Effector CD4-positive, alpha-beta T cell (primary cell): ENCODE results near the gene CASKIN1.
"Not testable (repeated sequence)": the region's sequence is repeated elsewhere in the genome, so short reads cannot be mapped to it uniquely, and the experiment has no call there.

Source experiments
- DNase-seq: peaks from one replicate; pipeline ENCODE4 v3.0.0-alpha.2; 2020

Gene CASKIN1

DNA sequence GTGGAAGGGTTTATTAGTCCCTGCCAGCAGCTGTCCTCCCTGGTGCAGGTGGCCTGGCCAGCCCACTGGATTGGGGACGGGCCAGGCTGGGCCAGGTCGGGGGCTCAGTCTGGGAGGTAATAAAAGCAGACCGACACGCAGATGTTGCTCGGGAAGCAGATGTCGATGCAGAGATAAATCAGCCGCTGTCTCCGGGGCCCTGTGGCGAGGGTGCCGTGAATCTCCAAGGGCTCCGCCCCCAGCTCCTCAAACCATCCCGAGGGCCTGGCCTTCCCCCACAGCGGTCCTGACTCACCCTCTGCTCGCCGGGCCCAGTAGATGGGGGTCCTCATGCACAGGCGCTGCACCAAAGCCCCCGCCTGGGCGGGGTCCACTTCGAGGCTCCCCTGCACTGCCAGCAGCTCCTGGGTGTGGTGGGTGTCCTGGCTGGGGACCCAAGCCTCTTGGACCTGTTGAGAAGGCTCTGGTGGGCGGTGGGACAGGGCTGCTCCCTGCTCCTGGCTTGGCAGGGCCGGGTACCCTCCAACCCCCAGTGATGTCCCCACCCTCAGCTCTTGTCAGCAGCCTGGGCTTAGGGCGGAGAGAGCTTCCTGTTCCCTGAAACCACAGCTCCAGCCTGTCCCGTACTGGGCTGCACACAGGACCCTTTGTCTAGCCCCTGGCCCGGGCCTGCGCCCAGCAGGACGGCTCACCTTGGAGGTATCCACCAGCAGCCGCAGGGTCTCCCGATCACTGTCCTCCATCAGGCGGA lies 13.0 kb upstream of the CASKIN1 start:
- DNase-seq = no peak

GRCh38 chr16:2208772-2209171 lies 12.4 kb upstream of the CASKIN1 start:
- DNase-seq = no peak

- DNase-seq = no peak
Observed at GRCh38 chr16:2208308-2208707, 11.9 kb upstream of the CASKIN1 start.

GRCh38 chr16:2207872-2208271 lies 11.5 kb upstream of the CASKIN1 start:
- DNase-seq = no peak

GRCh38 chr16:2206780-2207433 lies 10.5 kb upstream of the CASKIN1 start:
- no peak for DNase-seq

DNA sequence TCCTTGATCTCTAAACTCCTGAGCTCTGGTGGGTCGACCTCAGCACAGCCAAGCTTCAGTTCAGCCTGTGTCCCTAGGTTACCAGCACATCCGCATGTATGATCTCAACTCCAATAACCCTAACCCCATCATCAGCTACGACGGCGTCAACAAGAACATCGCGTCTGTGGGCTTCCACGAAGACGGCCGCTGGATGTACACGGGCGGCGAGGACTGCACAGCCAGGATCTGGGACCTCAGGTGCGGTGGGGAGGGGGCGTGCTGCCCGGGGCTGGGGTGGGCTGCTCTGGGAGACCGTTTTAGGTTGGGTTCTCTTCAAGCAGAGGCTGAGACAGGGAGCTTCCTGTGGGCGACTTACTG lies 10.0 kb upstream of the CASKIN1 start:
- no peak for DNase-seq

DNA sequence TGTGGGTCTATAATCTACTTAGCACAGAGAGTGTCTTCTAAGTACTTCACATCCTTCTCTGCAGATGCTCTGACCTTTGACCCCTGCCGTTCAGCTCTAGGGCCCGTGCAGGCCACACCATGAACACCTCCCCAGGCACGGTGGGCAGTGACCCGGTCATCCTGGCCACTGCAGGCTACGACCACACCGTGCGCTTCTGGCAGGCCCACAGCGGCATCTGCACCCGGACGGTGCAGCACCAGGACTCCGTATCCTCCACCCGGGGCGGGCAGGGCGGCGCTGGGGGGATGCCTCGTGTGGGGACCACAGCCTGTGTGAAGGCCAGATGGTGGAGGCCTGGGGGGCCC lies 9.5 kb upstream of the CASKIN1 start:
- DNase-seq = no peak

GRCh38 chr16:2205104-2205966 lies 8.9 kb upstream of the CASKIN1 start, which contains the start of gene MLST8:
MLST8 (plus strand) TSS chr16:2205454; CDS start chr16:2206086, 632 bp downstream.
- DNase-seq = peak; percentile 91

DNA sequence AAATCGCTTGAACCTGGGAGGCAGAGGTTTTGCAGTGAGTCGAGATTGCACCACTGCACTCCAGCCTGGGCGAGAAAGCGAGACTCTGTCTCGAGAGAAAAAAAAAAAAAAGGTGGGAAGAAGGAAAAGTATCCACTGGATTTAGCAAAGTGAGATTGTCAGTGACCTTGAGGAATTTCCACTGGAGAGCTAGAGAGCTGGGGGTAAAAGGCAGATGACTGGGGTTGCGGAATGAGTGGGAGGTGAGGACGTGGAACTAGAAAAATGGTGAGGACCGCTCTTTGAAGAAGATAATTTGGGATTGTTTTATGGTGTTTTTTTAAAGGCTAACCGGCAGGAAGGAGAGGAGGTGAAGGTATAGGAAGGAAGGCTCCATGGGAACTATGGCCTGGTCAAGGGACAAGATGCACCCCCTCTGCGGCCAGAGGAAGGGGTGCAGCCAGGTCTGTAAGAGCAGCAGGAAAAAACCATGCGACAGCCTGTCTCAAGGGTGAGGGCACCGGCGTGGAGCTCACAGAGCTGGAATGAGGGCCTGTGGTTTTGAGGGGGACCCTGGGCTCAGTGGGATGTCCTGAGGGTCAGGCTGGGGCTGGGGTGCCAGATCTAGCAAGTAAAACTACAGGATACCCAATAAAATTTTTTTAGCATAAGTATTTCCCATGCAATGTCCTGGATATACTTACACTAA lies 8.2 kb upstream of the CASKIN1 start:
- no peak for DNase-seq

- DNase-seq = not testable (repeated sequence)
Observed at GRCh38 chr16:2203119-2203688, 6.8 kb upstream of the CASKIN1 start.

GRCh38 chr16:2200313-2200712 lies 3.9 kb upstream of the CASKIN1 start:
- DNase-seq = no peak

GRCh38 chr16:2199621-2200139 lies 3.3 kb upstream of the CASKIN1 start:
- DNase-seq = no peak

DNA sequence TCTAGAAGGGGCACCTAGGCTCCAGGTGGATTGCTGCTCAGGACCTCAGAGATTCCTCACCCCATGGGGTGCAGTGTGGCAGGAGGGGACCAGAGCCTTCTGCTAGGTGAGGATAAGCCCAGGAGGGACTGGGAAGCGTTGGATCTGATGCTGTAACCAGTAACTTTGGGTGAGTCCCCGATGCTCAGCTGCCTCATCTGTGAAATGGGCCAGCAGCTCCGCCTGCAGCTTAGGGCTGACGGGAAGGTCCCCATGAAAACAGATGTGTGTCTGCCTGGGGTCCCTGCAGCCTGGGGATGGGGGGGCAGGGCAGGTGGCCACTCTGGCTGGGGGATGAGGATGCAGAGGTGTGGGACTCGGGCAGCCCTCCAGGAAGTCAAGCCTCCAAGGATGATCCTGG lies 2.7 kb upstream of the CASKIN1 start:
- no peak for DNase-seq

- no peak for DNase-seq
Observed at GRCh38 chr16:2198283-2198682, 1.9 kb upstream of the CASKIN1 start.

- no peak for DNase-seq
Observed at GRCh38 chr16:2197765-2198164, 1.4 kb upstream of the CASKIN1 start.

- no peak for DNase-seq
Observed at GRCh38 chr16:2196981-2197511, 641 bp upstream of the CASKIN1 start.

DNA sequence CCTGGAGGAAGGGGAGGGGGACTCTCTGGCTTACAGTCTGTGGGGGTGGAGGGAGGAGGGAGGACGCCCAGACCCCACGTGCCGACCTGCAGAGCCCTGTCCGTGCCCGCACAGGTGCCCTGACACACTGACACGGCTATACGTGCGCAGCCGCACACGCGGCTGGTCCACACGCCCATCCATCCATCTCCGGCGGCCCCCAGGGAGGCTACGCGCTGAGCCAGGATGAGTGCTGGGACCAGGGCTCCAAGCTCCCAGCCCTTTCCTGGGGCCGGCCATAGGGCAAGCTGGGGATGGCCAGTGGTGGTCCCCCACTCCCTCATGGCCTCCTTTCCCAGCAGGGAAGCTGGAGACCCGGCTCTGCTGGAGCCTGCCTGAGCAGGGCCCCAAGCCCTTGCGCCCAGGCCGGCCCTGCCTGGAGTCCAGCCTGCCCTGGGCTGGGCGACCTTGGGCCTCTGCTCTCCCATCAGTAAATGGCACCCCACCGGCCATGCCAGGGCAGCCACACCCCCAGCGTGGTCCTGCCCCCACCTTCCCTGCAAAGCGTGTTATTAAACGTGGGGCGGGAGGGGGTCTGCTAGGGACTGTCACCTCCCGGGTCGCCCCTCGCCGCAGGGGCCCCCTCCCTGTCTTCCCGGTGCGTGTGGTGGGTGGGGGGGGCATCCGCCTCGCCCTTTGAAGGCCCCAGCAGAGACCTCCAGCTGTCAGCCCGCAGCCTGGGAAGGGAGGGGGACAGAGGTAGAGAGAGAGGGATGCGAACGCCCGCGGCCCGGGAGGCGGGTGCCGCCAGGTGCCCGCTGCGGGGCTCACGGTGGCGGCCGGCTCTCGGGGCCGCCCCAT lies 863 bp downstream of the CASKIN1 start:
- no peak for DNase-seq

- DNase-seq = peak; percentile 44
Observed at GRCh38 chr16:2194852-2195321, 1.5 kb downstream of the CASKIN1 start.

- no peak for DNase-seq
Observed at GRCh38 chr16:2194166-2194834, 2.1 kb downstream of the CASKIN1 start.

- DNase-seq = no peak
Observed at GRCh38 chr16:2191446-2191706, 5.0 kb downstream of the CASKIN1 start.
